HG03460 (cell line): Measurements from ENCODE around the gene CD276.
"Not testable (repeated sequence)": the region's sequence is repeated elsewhere in the genome, so short reads cannot be mapped to it uniquely, and the experiment has no call there.

Experiments used
- ATAC-seq: cut with Tn5 transposase; IDR thresholded peaks from one replicate; pipeline ENCODE4 v1.9.1; 2021; ENCODE audit not compliant: unreplicated experiment

The CD276 gene

DNA sequence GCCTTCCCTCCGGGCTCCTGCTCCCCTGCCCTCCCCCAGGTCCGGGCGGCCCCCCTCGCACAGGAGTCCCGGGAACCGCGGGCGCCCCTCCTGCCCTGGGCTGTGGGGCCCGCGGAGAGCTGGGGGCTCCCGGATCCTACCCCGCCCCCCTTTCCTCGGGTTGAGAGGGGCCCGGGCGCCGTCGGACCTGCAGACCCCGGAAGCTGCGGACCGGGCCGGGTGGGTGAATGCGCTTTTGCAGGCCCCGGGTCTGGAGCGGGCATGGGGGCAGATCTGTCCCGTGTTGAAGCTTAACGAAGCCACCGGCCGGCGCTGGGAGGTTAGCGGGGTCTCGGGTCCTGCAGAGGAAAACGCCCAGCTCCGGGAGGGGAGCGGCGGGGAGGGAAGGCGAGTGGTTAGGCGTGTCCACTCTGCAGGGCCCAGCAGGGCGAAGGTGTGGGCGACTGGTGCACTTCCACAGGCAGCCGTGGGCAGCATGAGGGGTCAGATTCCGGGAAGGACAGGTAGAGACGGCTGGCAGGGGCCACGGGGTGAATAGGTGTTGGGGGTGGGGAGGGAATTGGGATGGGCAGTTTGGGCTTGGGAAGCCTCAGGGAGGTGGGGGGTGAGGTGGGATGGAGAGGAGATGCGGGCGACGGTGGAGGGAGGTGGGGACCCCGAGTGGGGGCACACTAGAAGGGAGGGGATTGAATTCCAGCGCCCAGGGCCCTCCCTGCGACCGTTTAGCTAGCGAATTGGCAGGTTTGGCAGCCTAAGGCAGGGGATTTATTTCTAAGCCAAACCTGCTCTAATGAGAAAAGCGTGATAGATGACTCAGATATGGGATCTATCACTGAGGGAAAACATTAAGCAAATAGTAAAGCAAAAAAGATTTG lies 635 bp downstream of the CD276 start:
- no peak for ATAC-seq

DNA sequence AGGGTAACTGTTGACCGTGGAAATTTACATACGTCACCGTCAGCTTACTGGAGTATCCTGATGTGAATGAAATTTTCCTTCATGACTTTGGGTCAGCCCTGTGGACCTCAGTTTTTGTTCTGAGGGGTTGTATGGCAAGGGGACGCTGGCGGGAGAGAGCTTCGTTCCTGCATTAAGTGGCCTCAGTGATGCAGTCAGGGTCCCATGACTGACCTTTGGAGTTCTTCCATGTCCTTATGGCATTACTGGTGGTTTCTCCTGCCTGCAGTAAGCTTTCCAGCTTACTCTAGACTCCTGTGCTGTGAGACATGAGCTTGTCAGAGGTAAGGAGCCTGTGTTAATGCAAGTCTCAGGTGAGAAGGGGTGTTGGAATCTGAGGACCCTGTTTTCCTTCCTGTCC lies 1.8 kb downstream of the CD276 start:
- ATAC-seq = no peak

DNA sequence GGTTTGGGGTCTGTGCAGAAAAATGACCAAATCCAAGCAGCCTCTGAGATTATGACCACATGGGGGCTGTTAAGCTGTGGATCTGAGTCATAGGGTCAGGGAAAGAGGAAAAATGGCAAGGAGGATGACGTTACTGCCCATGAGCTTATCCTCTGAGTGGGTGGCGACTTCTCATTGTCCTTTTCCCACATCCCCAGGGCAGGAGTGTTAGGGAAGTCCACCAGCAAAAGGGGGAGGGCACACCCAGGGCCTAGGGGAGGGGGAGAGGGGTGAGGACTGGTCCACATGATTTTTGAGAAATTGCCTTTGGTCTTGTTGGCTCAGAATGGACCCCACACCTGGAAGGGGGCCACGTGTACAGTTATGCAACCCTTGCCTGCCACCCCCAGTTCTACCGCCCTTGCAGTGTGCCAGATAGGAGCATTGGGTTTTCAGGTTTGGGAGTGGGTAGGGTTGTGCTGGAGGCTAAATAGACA lies 2.6 kb downstream of the CD276 start:
- ATAC-seq = no peak

DNA sequence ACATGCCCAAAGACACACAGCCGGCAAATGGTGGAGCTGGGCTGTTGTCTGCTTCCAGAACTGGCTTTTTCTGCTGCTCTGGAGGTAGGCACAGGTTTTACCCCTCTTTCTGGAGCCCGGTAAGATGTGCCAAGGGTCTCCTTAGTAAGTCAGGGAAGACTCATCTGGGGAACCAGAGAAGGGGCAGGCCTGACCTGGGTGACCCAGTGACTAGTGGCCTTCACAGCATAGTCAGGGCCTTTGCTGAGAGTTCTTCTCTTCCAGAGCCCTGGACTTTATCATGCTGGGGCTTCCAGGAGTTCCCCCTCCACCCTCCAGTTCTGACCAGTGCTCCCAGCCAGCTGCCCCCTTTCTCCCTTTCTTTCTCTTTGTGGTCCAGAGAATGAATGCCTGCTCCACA lies 3.2 kb downstream of the CD276 start:
- ATAC-seq = no peak

DNA sequence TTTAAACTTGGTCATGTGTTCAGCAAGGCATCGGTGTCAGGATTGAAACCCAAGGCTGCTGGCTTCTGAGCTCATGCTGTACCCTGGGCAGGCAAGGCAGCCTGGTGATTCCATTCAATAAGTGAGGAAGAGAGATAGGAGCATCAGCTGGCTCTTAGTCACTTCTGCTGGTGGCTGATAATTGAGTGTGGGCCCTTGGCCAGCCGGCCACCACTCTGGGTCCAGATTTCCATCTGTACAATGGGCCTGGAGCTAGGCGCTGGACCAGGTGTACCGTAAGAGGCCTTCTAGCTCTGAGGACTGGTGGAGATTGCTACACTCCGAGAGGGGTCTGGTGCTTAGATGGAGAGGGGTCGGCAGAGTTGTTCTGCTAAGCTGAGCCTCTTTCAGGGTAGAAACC lies 4.3 kb downstream of the CD276 start:
- ATAC-seq = no peak

DNA sequence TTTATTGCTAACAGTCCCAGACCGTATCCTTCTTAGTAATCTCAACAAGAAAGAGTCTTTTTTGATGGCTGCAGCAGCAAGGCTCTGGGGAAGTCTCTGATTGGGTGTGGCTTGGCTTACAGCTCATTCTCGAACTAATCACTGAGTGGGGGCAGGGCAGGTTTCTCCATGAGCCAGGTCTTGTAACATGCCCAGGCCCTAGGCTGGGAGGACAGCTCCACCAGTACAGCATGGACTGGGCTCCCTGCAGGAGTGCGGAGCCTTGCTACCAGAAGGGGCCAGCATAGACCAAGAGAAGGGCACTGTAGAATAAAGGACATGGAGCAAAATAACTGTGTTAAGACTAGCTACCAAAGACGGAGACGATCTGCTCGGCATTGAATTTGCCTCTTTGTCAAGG lies 7.2 kb downstream of the CD276 start:
- no peak for ATAC-seq

DNA sequence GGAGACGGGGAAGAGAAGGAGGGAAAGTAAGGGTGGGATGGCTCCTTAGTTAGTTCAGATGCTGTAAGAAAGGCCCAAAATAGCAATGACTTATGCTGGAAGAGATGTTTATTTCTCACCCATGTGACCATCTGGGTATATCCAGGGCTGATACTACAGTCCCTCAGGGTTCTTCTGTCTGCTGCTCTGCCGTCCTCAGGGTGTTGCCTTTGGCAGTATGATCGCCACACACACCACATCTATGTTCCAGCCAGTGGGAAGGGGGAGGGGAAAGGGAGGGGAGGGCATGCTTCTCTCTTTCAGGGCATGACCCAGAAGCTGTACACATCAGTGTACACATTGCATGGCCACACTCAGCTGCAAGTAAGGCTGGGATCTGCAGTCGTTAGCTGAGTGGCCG lies 10.2 kb downstream of the CD276 start:
- ATAC-seq = no peak

DNA sequence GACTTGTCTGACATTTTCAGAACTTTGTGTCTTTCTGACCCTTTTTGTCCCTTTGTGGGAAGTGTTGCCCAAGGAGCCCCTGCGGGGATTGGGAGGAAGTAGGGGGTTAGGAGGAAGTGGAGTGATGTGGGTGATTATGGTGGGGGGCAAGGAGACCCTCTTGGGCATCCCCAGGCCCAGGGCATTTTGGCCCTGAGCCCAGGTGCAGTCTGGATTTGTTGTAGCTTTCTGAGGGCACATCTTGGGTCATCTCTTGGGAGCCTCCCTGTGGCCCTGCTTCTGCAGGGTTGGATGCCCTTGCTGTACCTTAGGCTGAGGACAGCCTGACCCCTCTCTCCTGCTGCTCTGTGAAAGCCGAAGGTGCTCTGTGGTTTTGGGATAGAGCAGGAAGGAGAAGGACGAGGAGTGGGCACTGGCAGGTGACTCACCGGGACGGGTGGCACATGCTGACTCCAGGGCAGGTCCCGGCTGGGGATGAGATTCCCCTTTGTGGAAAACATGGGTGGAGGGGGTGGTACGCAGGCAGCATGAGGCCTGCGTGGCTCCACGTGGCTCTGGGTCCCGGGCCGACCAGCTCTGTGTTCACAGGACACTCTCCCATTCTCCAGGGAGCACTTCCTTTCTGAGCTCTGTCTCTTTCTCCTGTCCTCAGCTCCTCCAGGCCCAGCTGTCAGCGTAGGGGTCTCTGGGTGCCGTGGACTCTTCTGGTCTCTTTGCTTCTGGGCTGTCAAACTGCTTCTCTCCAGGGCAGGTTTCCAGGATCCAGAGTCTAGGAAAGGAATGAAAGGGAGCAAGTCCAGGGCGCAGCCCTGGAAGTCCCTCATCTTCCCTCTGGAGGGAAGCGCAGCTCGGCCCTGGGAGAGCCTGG lies 11.8 kb downstream of the CD276 start:
- ATAC-seq = no peak

DNA sequence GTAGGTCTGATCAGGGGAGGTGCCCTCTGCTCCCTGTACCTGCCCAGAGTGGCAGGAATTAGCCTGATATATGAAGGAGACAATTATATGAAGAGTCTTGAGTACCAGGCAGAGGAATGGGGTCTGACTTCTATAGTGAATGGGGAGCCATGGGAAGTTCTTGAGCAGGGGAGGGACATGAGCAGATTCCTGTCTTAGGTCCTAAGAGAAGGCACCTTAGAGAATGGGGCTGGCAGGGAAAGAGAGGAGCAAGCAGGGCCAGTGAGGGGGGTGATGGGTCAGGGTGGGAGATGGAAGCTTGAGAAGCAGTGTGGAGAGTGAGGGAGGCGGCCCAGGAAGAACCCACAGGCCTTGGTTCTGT lies 12.4 kb downstream of the CD276 start:
- no peak for ATAC-seq

DNA sequence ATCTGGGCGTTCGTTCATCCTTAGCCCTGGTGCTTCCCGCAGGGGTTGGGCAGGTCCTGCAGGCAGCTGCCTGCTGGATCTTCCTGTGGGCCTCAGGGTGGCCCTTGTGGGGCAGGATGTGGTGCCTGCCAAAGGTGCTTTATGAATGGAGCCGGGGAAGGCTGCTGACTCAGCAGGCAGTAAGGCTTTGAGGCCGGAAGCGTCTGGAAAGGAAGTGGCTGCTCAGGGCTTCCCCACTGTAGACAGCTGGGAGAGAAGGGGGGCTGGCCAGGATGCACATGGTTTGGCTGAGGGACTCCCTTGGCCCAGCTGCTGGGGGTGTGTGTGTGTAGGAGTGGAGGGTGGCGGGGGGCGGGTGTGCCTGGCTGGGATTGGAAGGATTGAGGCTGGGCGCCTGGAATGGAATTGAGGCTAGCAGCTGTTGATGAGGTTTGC lies 12.9 kb downstream of the CD276 start:
- peak; percentile 87 for ATAC-seq

DNA sequence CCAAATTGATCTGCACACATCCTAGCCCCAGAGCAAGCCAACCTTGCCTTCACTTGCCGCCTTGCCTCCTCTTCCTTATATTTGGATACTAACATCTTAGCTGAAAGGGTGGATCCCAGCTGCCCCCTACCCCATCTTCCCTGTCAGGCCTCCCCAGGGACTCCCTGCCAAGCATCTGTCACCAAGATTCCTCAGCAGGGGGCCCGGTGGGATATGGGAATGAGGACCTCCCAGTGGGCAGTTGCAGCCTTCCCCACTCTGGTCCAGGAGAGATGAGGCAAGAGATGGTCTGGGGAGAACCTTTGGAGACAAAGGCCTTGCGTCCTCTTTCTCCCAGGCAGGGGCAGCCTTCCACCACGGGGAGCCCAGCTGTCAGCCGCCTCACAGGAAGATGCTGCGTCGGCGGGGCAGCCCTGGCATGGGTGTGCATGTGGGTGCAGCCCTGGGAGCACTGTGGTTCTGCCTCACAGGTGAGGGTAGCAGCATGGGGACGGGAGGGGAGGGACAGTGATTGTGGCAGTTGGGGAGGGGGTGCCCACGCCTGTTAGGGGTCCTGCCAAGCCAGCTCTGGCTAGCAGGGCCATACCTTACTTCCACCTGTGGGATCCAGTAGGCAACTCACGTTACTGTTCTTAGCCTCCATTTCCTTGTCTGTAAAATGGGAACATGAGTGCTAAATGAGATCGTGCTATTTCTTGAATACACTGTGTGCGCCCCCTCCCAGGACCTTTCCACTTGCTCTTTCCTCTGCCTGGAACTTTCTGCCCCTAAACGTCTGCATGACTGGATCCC lies 15.3 kb downstream of the CD276 start:
- ATAC-seq = no peak

DNA sequence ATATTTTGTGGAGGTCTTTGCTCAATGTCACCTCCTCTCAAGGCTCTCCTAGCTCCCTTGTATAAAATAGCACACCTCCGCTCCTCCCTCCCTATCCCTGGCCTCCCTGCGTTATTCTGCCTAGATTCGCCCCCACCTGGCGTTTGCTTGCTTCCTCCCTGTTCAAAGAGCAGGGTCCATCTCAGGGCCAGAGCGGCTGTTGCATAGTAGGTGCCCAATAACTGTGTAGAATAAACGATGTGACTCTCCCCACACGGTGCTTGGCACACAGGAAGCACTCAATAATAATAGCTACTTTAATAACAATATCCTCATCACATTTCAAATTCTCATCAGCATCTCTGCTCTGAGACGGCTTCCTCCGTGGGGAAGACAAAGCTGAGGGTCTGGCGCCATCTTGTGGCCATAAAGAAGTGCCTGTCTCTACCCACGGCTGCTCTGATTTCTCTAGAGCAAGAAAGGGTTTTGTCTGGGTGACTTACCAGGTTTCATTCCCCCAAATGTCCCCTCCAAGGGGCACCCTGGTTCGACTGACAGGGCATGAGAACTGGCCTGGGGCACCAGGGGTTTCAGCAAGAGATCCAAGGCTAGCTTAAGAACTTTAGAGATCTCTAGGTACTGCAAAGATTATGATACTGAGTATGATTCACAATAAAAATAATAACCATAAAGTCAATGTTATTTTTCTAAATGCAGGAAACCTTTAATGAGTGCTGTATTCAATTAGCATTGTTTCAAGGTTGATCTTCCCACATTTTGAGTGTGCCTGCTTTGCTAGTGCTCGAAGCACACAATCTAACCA lies 16.1 kb downstream of the CD276 start:
- ATAC-seq = no peak

DNA sequence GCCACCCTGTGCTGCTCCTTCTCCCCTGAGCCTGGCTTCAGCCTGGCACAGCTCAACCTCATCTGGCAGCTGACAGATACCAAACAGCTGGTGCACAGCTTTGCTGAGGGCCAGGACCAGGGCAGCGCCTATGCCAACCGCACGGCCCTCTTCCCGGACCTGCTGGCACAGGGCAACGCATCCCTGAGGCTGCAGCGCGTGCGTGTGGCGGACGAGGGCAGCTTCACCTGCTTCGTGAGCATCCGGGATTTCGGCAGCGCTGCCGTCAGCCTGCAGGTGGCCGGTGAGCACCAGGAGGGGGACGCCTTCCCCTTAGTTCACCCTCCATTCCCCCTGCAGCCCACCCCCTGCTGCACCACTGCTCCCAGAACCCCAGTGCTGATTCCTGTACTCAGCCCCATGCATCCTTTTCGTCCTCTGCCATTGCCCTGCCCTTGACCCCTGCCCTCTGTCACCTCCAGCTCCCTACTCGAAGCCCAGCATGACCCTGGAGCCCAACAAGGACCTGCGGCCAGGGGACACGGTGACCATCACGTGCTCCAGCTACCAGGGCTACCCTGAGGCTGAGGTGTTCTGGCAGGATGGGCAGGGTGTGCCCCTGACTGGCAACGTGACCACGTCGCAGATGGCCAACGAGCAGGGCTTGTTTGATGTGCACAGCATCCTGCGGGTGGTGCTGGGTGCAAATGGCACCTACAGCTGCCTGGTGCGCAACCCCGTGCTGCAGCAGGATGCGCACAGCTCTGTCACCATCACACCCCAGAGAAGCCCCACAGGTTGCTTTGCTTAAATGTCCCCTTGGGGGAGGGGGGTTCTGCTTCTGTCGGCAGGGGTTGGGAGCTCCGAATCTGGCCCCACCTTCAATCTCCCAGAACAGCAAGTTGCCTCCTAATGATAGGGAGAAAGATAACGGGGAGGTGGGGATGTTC lies 18.4 kb downstream of the CD276 start:
- ATAC-seq = not testable (repeated sequence)

DNA sequence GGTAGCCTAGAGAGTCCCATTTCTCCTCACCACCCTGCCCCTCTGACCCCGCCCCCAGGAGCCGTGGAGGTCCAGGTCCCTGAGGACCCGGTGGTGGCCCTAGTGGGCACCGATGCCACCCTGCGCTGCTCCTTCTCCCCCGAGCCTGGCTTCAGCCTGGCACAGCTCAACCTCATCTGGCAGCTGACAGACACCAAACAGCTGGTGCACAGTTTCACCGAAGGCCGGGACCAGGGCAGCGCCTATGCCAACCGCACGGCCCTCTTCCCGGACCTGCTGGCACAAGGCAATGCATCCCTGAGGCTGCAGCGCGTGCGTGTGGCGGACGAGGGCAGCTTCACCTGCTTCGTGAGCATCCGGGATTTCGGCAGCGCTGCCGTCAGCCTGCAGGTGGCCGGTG lies 19.4 kb downstream of the CD276 start:
- not testable (repeated sequence) for ATAC-seq

DNA sequence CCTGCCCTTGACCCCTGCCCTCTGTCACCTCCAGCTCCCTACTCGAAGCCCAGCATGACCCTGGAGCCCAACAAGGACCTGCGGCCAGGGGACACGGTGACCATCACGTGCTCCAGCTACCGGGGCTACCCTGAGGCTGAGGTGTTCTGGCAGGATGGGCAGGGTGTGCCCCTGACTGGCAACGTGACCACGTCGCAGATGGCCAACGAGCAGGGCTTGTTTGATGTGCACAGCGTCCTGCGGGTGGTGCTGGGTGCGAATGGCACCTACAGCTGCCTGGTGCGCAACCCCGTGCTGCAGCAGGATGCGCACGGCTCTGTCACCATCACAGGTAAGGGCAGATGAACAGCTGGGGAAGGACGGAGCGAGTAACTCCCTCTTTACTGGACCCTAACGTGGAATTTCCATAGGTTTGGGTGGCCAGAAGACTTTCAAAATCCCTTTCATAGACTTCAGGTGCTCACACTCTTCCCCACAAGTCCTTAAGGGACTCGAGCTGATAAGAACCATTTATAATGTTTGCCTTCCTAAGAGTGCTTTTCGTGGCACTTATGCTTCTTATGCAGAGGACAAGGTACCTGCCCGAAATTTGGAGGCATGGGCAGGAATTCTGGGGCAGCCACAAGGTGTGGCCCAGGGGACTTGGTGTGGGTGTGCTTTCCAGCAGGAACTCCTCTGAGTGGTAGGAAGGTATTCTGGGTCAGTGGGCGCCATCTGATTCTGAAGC lies 20.1 kb downstream of the CD276 start:
- ATAC-seq = not testable (repeated sequence)

DNA sequence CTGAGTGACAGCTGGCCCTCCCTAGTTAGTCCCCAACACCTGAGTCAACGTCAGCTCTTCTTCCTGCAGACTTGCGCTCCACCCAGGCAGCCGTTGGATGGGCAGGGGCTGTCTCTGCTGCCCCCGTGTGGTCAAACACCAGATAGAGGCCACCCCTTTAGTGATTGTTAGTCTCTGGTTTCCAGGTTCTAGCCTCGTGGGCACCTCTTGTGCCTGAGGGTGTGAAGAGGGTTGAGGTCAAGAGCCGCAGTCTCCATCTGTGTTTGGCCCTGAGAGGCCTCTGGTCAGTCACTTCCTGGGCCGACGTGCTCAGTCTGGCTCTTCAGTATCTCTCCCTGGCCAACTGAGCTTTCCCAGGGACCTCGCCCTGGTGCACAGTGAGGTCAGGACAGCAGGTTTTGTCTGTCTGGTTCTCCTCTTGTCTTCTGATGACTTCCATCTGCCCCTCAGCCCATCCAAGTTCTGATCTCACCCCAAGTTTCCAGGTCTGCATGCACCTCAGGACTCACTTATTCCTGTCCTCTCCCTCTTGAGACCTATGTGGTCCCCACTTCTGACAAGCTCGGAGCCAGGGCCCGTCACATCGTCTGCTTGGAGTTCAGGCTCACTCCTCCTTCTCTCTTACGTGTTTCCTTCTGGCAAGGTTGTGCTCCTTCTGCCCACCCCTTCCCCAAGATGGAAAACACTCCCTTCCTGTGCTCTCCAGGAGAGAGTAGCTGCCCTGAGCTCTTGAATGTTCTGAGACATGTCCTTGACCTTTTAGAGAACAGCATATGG lies 20.9 kb downstream of the CD276 start:
- no peak for ATAC-seq

DNA sequence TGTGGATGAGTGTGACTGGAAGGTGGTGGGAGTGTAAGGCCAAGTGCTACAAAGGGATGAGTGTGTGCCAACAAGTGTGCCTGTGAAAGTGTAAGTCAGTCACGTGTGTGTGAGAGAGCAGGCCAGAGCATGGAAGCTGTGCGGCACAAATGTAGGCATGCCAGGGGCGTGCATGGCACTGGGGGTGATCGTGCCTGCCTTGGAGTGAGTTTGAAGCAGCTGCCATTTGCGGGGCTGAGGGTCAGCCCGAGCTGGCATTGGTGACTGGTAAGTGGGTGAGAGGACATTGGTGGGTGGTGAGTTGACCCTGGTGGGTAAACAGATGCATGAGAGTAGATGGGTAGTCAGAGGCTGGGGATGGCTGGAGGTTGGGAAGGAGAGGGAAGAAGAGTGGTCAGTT lies 24.5 kb downstream of the CD276 start:
- no peak for ATAC-seq

DNA sequence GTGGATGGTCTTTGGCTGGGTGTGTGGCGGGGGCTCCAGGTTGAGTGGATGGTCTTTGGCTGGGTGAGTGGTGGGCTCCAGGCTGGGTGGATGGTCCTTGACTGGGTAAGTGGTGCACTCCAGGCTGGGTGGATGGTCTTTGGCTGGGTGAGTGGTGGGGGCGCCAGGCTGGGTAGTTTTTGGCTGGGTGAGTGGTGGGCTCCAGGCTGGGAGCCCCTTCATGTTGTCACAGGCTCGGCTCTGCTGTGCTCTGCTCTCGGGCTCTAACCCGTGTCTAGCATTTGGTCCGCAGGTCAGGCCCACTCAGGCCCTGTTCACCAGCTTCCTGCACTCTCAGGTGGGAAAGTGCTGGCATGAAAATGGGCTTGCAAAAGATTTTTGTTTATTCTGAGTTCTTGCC lies 25.1 kb downstream of the CD276 start:
- ATAC-seq = no peak
